OCI-M2 (cell line): Measurements from ENCODE around the gene ASB7.
"Not testable (repeated sequence)": the region's sequence is repeated elsewhere in the genome, so short reads cannot be mapped to it uniquely, and the experiment has no call there.

Source experiments
- DNase-seq: peaks from one replicate; lab custom pipeline; 2025; ENCODE audit not compliant: unreplicated experiment; lab: John Stamatoyannopoulos, UW

The ASB7 gene

GRCh38 chr15:100602064-100602822 lies at the start of gene ASB7, which contains the start of gene LINS1:
Gene ASB7, plus strand, starts transcription at chr15:100602589. Its CDS starts 9,628 bp downstream, at chr15:100612217.
Gene LINS1, minus strand, starts transcription at chr15:100602184. Its CDS starts 21,342 bp downstream, at chr15:100580842.
- DNase-seq = peak; percentile 88

GRCh38 chr15:100553468-100553867 lies 48.9 kb upstream of the ASB7 start:
- DNase-seq = no peak

GRCh38 chr15:100558771-100559254 lies 43.6 kb upstream of the ASB7 start:
- DNase-seq = no peak

GRCh38 chr15:100559330-100559729 lies 43.1 kb upstream of the ASB7 start:
- DNase-seq = no peak

GRCh38 chr15:100560323-100560722 lies 42.1 kb upstream of the ASB7 start:
- no peak for DNase-seq

- no peak for DNase-seq
Observed at GRCh38 chr15:100565591-100565990, 36.8 kb upstream of the ASB7 start.

GRCh38 chr15:100566850-100567628 lies 35.4 kb upstream of the ASB7 start:
- no peak for DNase-seq

GRCh38 chr15:100569391-100569790 lies 33.0 kb upstream of the ASB7 start:
- no peak for DNase-seq

- DNase-seq = no peak
Observed at GRCh38 chr15:100570275-100570674, 32.1 kb upstream of the ASB7 start.

GRCh38 chr15:100570735-100571313 lies 31.6 kb upstream of the ASB7 start:
- no peak for DNase-seq

- no peak for DNase-seq
Observed at GRCh38 chr15:100571592-100572167, 30.7 kb upstream of the ASB7 start.

GRCh38 chr15:100572362-100572983 lies 29.9 kb upstream of the ASB7 start:
- no peak for DNase-seq

GRCh38 chr15:100573526-100573925 lies 28.9 kb upstream of the ASB7 start:
- no peak for DNase-seq

- no peak for DNase-seq
Observed at GRCh38 chr15:100580414-100580813, 22.0 kb upstream of the ASB7 start.

GRCh38 chr15:100588638-100589242 lies 13.6 kb upstream of the ASB7 start:
- no peak for DNase-seq

- not testable (repeated sequence) for DNase-seq
Observed at GRCh38 chr15:100591163-100591562, 11.2 kb upstream of the ASB7 start.

- no peak for DNase-seq
Observed at GRCh38 chr15:100591835-100592234, 10.6 kb upstream of the ASB7 start.

GRCh38 chr15:100592898-100593297 lies 9.5 kb upstream of the ASB7 start:
- no peak for DNase-seq

- DNase-seq = no peak
Observed at GRCh38 chr15:100593431-100593830, 9.0 kb upstream of the ASB7 start.

GRCh38 chr15:100595964-100596363 lies 6.4 kb upstream of the ASB7 start:
- no peak for DNase-seq
